Measurements from ENCODE around the gene TPRG1L. TPM values are rescaled to one million over a fixed set of nuclear protein-coding genes. Genes with fewer than 3 reads are reported as not detected.

Gene TPRG1L
- total and polyA plus RNA-seq, 10 of the 15 experiments (the other 5 are each of a cell fraction or from before 2014, with no cell fraction given), result 1.5 to 16.5 (median 8.0) TPM

DNA sequence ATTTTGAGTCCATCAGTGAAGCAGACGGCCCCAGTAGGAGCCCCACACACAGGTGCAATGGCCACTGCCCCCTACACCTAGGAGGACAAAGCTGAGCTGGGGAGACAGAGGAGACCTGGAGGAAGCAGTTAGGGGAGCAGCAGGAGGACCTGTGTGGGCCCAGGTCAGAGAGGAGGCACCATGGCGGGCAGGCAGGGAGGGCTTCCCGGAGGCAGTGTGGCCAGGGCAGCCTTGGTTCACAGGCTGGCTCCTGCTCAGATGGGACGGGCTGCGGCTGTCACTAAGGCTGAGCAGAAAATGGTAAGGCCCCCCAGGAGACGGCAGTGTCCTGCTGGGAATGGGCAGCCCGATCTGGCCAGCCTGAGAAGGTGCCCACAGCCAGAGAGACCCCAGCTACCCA lies 28.9 kb upstream of the TPRG1L start:
- H3K9ac ChIP-seq (ENCODE audit: control insufficient read depth, insufficient read depth, low read length), result no peak overlapping the region
- no peak overlapping the region for H3K4me3 ChIP-seq
- no TSS peak for BruUV-seq (replicated peaks)
- no peaks in the 10 kb centered on the region for H3K36me3 ChIP-seq (ENCODE audit: control insufficient read depth in 2 of 2, insufficient read depth in 2 of 2, low read length in 1 of 2)
- TF ChIP-seq, protein P1, sequence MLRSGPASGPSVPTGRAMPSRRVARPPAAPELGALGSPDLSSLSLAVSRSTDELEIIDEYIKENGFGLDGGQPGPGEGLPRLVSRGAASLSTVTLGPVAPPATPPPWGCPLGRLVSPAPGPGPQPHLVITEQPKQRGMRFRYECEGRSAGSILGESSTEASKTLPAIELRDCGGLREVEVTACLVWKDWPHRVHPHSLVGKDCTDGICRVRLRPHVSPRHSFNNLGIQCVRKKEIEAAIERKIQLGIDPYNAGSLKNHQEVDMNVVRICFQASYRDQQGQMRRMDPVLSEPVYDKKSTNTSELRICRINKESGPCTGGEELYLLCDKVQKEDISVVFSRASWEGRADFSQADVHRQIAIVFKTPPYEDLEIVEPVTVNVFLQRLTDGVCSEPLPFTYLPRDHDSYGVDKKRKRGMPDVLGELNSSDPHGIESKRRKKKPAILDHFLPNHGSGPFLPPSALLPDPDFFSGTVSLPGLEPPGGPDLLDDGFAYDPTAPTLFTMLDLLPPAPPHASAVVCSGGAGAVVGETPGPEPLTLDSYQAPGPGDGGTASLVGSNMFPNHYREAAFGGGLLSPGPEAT (IDR thresholded peaks at IDR 0.05; ENCODE audit: low read depth), result no peak
- TF ChIP-seq FOXK2 (IDR thresholded peaks at IDR 0.05) (no peak), HCFC1 (IDR thresholded peaks at IDR 0.05; ENCODE audit: low read length) (no peak), CBX3 (IDR thresholded peaks at IDR 0.05; ENCODE audit: borderline replicate concordance, low read depth) (no peak), SMAD1 (IDR thresholded peaks at IDR 0.05; ENCODE audit: low read depth, partially characterized antibody) (no peak), ZNF274 (IDR thresholded peaks at IDR 0.05; ENCODE audit: insufficient read depth, insufficient read length) (no peak), SKIL (IDR thresholded peaks at IDR 0.05; ENCODE audit: low read depth, poor library complexity, severe bottlenecking) (no peak), BCL11A (IDR thresholded peaks at IDR 0.05; ENCODE audit: low read depth, low read length) (no peak), SP1 (IDR thresholded peaks at IDR 0.05; ENCODE audit: low read depth, low read length) (no peak), KDM1A (IDR thresholded peaks at IDR 0.05; ENCODE audit: borderline replicate concordance) (no peak)
- TF ChIP-seq, protein P2, sequence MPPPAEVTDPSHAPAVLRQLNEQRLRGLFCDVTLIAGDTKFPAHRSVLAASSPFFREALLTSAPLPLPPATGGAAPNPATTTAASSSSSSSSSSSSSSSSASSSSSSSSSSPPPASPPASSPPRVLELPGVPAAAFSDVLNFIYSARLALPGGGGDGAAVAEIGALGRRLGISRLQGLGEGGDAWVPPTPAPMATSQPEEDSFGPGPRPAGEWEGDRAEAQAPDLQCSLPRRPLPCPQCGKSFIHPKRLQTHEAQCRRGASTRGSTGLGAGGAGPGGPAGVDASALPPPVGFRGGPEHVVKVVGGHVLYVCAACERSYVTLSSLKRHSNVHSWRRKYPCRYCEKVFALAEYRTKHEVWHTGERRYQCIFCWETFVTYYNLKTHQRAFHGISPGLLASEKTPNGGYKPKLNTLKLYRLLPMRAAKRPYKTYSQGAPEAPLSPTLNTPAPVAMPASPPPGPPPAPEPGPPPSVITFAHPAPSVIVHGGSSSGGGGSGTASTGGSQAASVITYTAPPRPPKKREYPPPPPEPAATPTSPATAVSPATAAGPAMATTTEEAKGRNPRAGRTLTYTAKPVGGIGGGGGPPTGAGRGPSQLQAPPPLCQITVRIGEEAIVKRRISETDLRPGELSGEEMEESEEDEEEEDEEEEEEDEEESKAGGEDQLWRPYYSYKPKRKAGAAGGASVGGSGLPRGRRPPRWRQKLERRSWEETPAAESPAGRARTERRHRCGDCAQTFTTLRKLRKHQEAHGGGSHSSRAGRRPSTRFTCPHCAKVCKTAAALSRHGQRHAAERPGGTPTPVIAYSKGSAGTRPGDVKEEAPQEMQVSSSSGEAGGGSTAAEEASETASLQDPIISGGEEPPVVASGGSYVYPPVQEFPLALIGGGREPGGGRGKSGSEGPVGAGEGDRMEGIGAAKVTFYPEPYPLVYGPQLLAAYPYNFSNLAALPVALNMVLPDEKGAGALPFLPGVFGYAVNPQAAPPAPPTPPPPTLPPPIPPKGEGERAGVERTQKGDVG (CRISPR knock-in tag; IDR thresholded peaks at IDR 0.05), result no peak
- peaks cover 0 to 1% of the 10 kb centered on the region in 2 experiments; a peak in 3 of 4 replicates for H3K27me3 ChIP-seq (replicated peaks in 1 of 2; ENCODE audit: control insufficient read depth in 2 of 2, insufficient read depth in 2 of 2, low read length in 1 of 2)
- H4K20me1 ChIP-seq (ENCODE audit: control insufficient read depth, insufficient read depth), result no peaks in the 10 kb centered on the region
- ChIA-PET POLR2A (no interaction called here), CTCF (no interaction called here), SMC1A (ENCODE audit: uncharacterized antibody, unreplicated experiment) (no interaction called here), RAD21 (ENCODE audit: unreplicated experiment) (no interaction called here)
- no peak overlapping the region for H3K27ac ChIP-seq (ENCODE audit: control insufficient read depth, insufficient read depth)
- intact Hi-C loops (cut with micrococcal nuclease; ENCODE audit: unreplicated experiment), result no loop called here
- H3K4me2 ChIP-seq (ENCODE audit: control insufficient read depth, insufficient read depth), result no peak overlapping the region
- no peaks in the 10 kb centered on the region for H3K9me3 ChIP-seq (replicated peaks; ENCODE audit: control insufficient read depth, insufficient read depth, low read length)
- H3K4me1 ChIP-seq (ENCODE audit: control insufficient read depth, insufficient read depth, low read length), result 0 out of 2 replicates have a peak, but pooled peaks cover 4% of the 10 kb centered on the region
- H2AFZ ChIP-seq (ENCODE audit: control insufficient read depth, low read depth, low read length), result no peak overlapping the region
- in situ Hi-C loops (cut with MboI), result no loop called here
- ATAC-seq (no peak), DNase-seq (ENCODE audit: low read depth, low spot score) (no peak), FAIRE-seq (no peak)
- 41% methylated on average over 7 of the region's 7 CpGs for WGBS (ENCODE audit: insufficient coverage, insufficient replicate concordance, low lambda C conversion rate, missing lambda C conversion rate)
- no peaks in the 10 kb centered on the region for H3K79me2 ChIP-seq (ENCODE audit: control insufficient read depth, insufficient read depth, low read length)

Data from GM12878 (cell line).